ENCODE results near the gene RB1.

DNA sequence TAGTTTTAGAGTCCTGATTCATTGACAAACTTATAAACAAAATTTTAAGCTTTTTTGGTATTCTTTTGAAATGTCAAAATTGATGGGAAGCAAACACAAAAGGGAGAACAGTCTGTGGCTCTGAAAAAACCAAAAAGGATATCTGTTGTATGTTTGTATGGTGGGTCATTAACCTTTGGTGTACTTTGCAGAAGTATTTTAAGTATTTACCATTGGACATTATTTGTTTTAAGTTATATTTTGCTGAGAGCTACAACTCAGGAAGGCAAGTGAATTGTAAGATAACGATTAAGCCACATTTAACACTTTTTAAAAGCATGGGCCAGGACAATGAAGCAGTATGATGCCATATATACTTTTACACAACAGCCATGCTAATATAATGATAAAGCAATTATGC is 94.2 kb downstream of the RB1 start:
- TF ChIP-seq, protein P1, sequence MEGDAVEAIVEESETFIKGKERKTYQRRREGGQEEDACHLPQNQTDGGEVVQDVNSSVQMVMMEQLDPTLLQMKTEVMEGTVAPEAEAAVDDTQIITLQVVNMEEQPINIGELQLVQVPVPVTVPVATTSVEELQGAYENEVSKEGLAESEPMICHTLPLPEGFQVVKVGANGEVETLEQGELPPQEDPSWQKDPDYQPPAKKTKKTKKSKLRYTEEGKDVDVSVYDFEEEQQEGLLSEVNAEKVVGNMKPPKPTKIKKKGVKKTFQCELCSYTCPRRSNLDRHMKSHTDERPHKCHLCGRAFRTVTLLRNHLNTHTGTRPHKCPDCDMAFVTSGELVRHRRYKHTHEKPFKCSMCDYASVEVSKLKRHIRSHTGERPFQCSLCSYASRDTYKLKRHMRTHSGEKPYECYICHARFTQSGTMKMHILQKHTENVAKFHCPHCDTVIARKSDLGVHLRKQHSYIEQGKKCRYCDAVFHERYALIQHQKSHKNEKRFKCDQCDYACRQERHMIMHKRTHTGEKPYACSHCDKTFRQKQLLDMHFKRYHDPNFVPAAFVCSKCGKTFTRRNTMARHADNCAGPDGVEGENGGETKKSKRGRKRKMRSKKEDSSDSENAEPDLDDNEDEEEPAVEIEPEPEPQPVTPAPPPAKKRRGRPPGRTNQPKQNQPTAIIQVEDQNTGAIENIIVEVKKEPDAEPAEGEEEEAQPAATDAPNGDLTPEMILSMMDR (IDR thresholded peaks at IDR 0.05; ENCODE audit: extremely low read depth in 1 of 2, insufficient read depth in 1 of 2, low read depth in 1 of 2, low read length in 2 of 2), result no peak
- no peak for TF ChIP-seq POLR2A (IDR thresholded peaks at IDR 0.05; ENCODE audit: low read depth, low read length)
- no peak for TF ChIP-seq EZH2 (IDR thresholded peaks at IDR 0.05; ENCODE audit: borderline replicate concordance, low read depth, low read length, severe bottlenecking)
- TF ChIP-seq POLR2AphosphoS5 (IDR thresholded peaks at IDR 0.05; ENCODE audit: insufficient read depth, low read depth, low read length), result no peak
- TF ChIP-seq, protein P2, sequence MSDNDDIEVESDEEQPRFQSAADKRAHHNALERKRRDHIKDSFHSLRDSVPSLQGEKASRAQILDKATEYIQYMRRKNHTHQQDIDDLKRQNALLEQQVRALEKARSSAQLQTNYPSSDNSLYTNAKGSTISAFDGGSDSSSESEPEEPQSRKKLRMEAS (IDR thresholded peaks at IDR 0.05; ENCODE audit: insufficient read depth, insufficient read length), result no peak
- no peak for TF ChIP-seq FOS (IDR thresholded peaks at IDR 0.05; ENCODE audit: borderline replicate concordance, insufficient read depth, low read length)
- TF ChIP-seq MYC (IDR thresholded peaks at IDR 0.05; ENCODE audit: low read depth, low read length), result no peak
- no peak for TF ChIP-seq JUN (IDR thresholded peaks at IDR 0.05; ENCODE audit: borderline replicate concordance, insufficient read depth, insufficient read length, low read depth)

Measured in endothelial cell of umbilical vein (primary cell).